Testis (tissue), 2 donors: ENCODE results near the gene USP43.

ENCODE experiments used
- POLR2A ChIP-seq: fragments of 450-650 bp; IDR thresholded peaks from one replicate; pipeline ENCODE4 v1.6.1; 2017; ENCODE audit warnings: antibody characterized with exemption, mild to moderate bottlenecking, moderate library complexity
- TF ChIP-seq, protein P1 (sequence below), 3 experiments: fragments of 450-650 bp in 2 of 3; fragments of 200-600 bp in 1 of 3; sonication (generic) in 1 of 3; IDR thresholded peaks; one replicate each; pipeline ENCODE4 v1.5.1; 2016 to 2019; ENCODE audit warnings: antibody characterized with exemption in 3 of 3, mild to moderate bottlenecking in 2 of 3, moderate library complexity in 1 of 3

DNA sequence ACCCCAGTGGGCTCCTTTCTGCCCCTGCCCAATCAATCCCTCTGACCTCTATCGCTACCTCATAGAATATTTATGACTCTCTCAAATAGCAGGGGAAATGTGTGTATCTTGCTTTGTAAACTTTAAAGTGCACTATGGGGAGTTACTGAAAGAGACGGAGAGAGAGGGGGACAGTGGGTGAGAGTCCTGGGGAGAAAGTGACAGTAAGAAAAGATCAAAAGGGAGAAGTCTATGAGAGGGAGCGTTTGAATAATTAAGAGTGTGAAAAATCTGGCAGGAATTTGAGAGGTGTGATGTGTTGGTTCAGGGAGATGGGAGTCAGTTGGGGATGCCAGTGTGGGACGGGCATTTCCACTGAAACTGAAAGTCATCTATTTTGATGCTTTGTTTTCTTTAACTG is 32.6 kb downstream of the USP43 start:
- TF ChIP-seq, protein P1, sequence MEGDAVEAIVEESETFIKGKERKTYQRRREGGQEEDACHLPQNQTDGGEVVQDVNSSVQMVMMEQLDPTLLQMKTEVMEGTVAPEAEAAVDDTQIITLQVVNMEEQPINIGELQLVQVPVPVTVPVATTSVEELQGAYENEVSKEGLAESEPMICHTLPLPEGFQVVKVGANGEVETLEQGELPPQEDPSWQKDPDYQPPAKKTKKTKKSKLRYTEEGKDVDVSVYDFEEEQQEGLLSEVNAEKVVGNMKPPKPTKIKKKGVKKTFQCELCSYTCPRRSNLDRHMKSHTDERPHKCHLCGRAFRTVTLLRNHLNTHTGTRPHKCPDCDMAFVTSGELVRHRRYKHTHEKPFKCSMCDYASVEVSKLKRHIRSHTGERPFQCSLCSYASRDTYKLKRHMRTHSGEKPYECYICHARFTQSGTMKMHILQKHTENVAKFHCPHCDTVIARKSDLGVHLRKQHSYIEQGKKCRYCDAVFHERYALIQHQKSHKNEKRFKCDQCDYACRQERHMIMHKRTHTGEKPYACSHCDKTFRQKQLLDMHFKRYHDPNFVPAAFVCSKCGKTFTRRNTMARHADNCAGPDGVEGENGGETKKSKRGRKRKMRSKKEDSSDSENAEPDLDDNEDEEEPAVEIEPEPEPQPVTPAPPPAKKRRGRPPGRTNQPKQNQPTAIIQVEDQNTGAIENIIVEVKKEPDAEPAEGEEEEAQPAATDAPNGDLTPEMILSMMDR (IDR thresholded peaks at IDR 0.05) = no peak
- TF ChIP-seq POLR2A = no peak
